Astrocyte (in vitro differentiated cells and primary cell): ENCODE results near the gene DNAJC27. TPM values are rescaled to one million over a fixed set of nuclear protein-coding genes. Genes with fewer than 3 reads are reported as not detected.
"Not testable (repeated sequence)": the region's sequence is repeated elsewhere in the genome, so short reads cannot be mapped to it uniquely, and the experiment has no call there.

Source experiments
- DNase-seq: peaks from one replicate; pipeline ENCODE4 v3.0.0-alpha.2; 2010; ENCODE audit warnings: low read depth
- FAIRE-seq: peaks from 2 replicates; lab custom pipeline; 2011; peaks lifted over from hg19 to GRCh38; lab: Jason Lieb, UNC
- H2AFZ ChIP-seq: 2 replicates; pipeline ENCODE4 v1.6.0; 2012; ENCODE audit warnings: low read depth, low read length, inconsistent platforms
- H3K27ac ChIP-seq: 2 replicates; pipeline ENCODE4 v1.5.1; 2011; ENCODE audit warnings: low read depth, low read length, inconsistent platforms
- H3K27me3 ChIP-seq: 2 replicates; pipeline ENCODE4 v1.6.0; 2011; ENCODE audit warnings: low read length, inconsistent platforms; ENCODE audit not compliant: insufficient read depth
- H3K36me3 ChIP-seq: 2 replicates; pipeline ENCODE4 v1.5.1; 2011; ENCODE audit warnings: low read length, inconsistent platforms; ENCODE audit not compliant: insufficient read depth
- H3K4me1 ChIP-seq: 2 replicates; pipeline ENCODE4 v1.5.1; 2011; ENCODE audit warnings: low read length, inconsistent platforms; ENCODE audit not compliant: insufficient read depth
- H3K4me2 ChIP-seq: 2 replicates; pipeline ENCODE4 v1.6.0; 2012; ENCODE audit warnings: low read length, inconsistent platforms
- H3K4me3 ChIP-seq: 2 replicates; pipeline ENCODE4 v1.5.1; 2011; ENCODE audit warnings: low read depth, mild to moderate bottlenecking, low read length, inconsistent platforms; ENCODE audit not compliant: insufficient read depth
- H3K79me2 ChIP-seq: 2 replicates; pipeline ENCODE4 v1.6.0; 2012; ENCODE audit warnings: mild to moderate bottlenecking, low read length, inconsistent platforms; ENCODE audit not compliant: insufficient read depth
- H3K9ac ChIP-seq: 2 replicates; pipeline ENCODE4 v1.6.0; 2012; ENCODE audit warnings: mild to moderate bottlenecking, low read length, inconsistent platforms
- H3K9me3 ChIP-seq: 2 replicates; pipeline ENCODE4 v1.5.1; 2012; ENCODE audit warnings: low read depth, mild to moderate bottlenecking, low read length, inconsistent platforms; ENCODE audit not compliant: insufficient read depth
- H4K20me1 ChIP-seq: 2 replicates; pipeline ENCODE4 v1.6.0; 2012; ENCODE audit warnings: low read length, inconsistent platforms; ENCODE audit not compliant: insufficient read depth
- H3K27ac Mint-ChIP-seq: one replicate; pipeline ENCODE4 v1.8.0; 2021; ENCODE audit warnings: mild to moderate bottlenecking, mixed read lengths; ENCODE audit not compliant: unreplicated experiment
- H3K27me3 Mint-ChIP-seq: one replicate; pipeline ENCODE4 v1.8.0; 2021; ENCODE audit warnings: low read depth, mixed read lengths; ENCODE audit not compliant: unreplicated experiment
- H3K36me3 Mint-ChIP-seq: one replicate; pipeline ENCODE4 v1.8.0; 2021; ENCODE audit warnings: low read depth, mixed read lengths; ENCODE audit not compliant: unreplicated experiment
- H3K4me1 Mint-ChIP-seq: one replicate; pipeline ENCODE4 v1.8.0; 2021; ENCODE audit warnings: low read depth, mixed read lengths; ENCODE audit not compliant: unreplicated experiment
- H3K4me3 Mint-ChIP-seq: one replicate; pipeline ENCODE4 v1.8.0; 2021; ENCODE audit warnings: mild to moderate bottlenecking, moderate library complexity, mixed read lengths; ENCODE audit not compliant: unreplicated experiment
- H3K9me3 Mint-ChIP-seq: one replicate; pipeline ENCODE4 v1.8.0; 2021; ENCODE audit warnings: mild to moderate bottlenecking, mixed read lengths; ENCODE audit not compliant: unreplicated experiment
- CTCF ChIP-seq: IDR thresholded peaks from 2 replicates; pipeline ENCODE4 v1.5.1; 2011; ENCODE audit warnings: low read depth, mild to moderate bottlenecking, inconsistent platforms, low read length, moderate library complexity; ENCODE audit not compliant: insufficient read depth
- EZH2 ChIP-seq: IDR thresholded peaks from 2 replicates; pipeline ENCODE4 v1.6.1; 2012; ENCODE audit warnings: mild to moderate bottlenecking, low read length, inconsistent platforms; ENCODE audit not compliant: insufficient read depth
- total RNA-seq: library from RNA; stranded (reverse); gene quantifications from 2 replicates; pipeline ENCODE4 v1.2.1, GENCODE V29; 2021

DNAJC27 gene
- total RNA-seq, 1 donor from 2014 or later = 3.5 TPM

- Histone ChIP-seq H3K4me2 (peak overlapping the region; percentile 75), H3K4me1 (peaks cover 26% of the 10 kb centered on the region), H2AFZ (peak overlapping the region; percentile 55), H3K79me2 (no peaks in the 10 kb centered on the region), H3K4me3 (no peak overlapping the region), H4K20me1 (no peaks in the 10 kb centered on the region), H3K9me3 (no peaks in the 10 kb centered on the region), H3K27ac (no peak overlapping the region), H3K36me3 (no peaks in the 10 kb centered on the region), H3K9ac (no peak overlapping the region), H3K27me3 (no peaks in the 10 kb centered on the region)
- Mint-ChIP-seq H3K36me3 (no peaks in the 10 kb centered on the region), H3K27me3 (no peaks in the 10 kb centered on the region), H3K27ac (no peak overlapping the region), H3K4me1 (peaks cover 23% of the 10 kb centered on the region), H3K9me3 (no peaks in the 10 kb centered on the region), H3K4me3 (no peak overlapping the region)
- DNase-seq = peak; percentile 42
- no peak for FAIRE-seq
- TF ChIP-seq EZH2 = no peak
- TF ChIP-seq CTCF = no peak
Observed at GRCh38 chr2:25000503-25001324, 29.0 kb upstream of the DNAJC27 start.

DNA sequence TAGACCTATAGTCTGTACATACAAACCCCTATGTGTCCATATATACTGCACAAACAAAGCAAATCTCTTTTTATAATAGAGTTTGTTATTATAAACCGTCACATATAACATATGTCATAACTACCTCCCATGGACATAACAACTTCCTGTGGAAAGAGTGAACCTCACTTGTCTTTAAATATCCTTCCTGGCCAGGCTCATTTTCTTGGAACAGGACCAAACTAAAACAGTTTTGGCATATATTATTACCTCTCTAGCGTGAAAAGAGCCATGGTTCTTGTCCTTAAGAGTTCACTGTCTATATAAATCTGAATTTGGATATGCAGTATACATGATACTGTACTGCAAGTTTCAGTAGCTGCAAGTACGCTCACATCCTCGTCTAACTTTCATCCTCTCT lies 28.3 kb upstream of the DNAJC27 start:
- Histone ChIP-seq H3K36me3 (no peaks in the 10 kb centered on the region), H3K9ac (no peak overlapping the region), H3K27ac (no peak overlapping the region), H3K27me3 (no peaks in the 10 kb centered on the region), H3K79me2 (no peaks in the 10 kb centered on the region), H4K20me1 (no peaks in the 10 kb centered on the region), H3K9me3 (no peaks in the 10 kb centered on the region), H3K4me2 (peak overlapping the region; percentile 75), H3K4me3 (no peak overlapping the region), H2AFZ (peak overlapping the region; percentile 55), H3K4me1 (peaks cover 26% of the 10 kb centered on the region)
- Mint-ChIP-seq H3K9me3 (no peaks in the 10 kb centered on the region), H3K27ac (no peak overlapping the region), H3K27me3 (no peaks in the 10 kb centered on the region), H3K36me3 (no peaks in the 10 kb centered on the region), H3K4me3 (no peak overlapping the region), H3K4me1 (peaks cover 23% of the 10 kb centered on the region)
- FAIRE-seq = no peak
- TF ChIP-seq EZH2 (no peak), CTCF (no peak)
- no peak for DNase-seq

DNA sequence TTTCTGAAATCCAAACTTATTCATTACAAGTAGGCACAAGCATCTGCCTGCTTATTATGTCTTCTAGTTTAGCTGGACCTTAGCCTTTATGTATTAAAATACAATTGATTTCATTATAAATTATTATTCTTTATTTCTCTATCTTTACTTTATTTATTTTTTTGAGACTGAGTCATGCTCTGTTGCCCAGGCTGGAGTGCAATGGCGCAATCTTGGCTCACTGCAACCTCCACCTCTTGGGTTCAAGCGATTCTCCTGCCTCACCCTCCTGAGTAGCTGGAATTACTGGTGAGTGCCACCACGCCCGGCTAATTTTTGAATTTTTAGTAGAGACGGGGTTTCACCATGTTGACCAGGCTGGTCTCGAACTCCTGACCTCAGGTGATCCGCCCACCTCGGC lies 27.3 kb upstream of the DNAJC27 start:
- H3K9me3 Mint-ChIP-seq, H3K4me3 ChIP-seq, H3K9me3 ChIP-seq, H3K27ac ChIP-seq, H3K27ac Mint-ChIP-seq, H3K4me3 Mint-ChIP-seq, FAIRE-seq, H3K4me2 ChIP-seq, DNase-seq, H3K27me3 ChIP-seq, H3K36me3 Mint-ChIP-seq, H3K27me3 Mint-ChIP-seq, H2AFZ ChIP-seq, H3K79me2 ChIP-seq, H3K36me3 ChIP-seq, H3K9ac ChIP-seq, H4K20me1 ChIP-seq: not testable (repeated sequence)
- peaks cover 26% of the 10 kb centered on the region for H3K4me1 ChIP-seq
- H3K4me1 Mint-ChIP-seq = peaks cover 23% of the 10 kb centered on the region
